ENCODE results near the gene M1AP.

Gene M1AP

GRCh38 chr2:74511104-74511989, 136.8 kb downstream of the M1AP start:
- in situ Hi-C loops (cut with MboI; ENCODE audit: low sequenced_read_pairs), result no loop called here

GRCh38 chr2:74510272-74510671, 137.9 kb downstream of the M1AP start:
- in situ Hi-C loops (cut with MboI; ENCODE audit: low sequenced_read_pairs), result no loop called here

GRCh38 chr2:74507926-74508520, 140.1 kb downstream of the M1AP start:
- in situ Hi-C loops (cut with MboI; ENCODE audit: low sequenced_read_pairs), result no loop called here

Data from HL-60/S4 treated with phorbol 12-myristate 13-acetate at 8.2 ng/mL for 4 days and 3 days (cell line).